Heart left ventricle (tissue), 13 donors: ENCODE data around the gene CBR1.

Experiments
- CTCF ChIP-seq, 12 donors: fragments of 200-600 bp; sonication (generic) in 4 of 12; IDR thresholded peaks; one replicate each; pipeline versions ENCODE4 v1.5.0 to v1.8.0; 2018 to 2022; ENCODE audit warnings: antibody characterized with exemption in 12 of 12, mild to moderate bottlenecking in 5 of 12
- POLR2A ChIP-seq, 2 donors: fragments of 450-650 bp; IDR thresholded peaks; one replicate each; pipeline ENCODE4 v1.6.1; 2017; ENCODE audit warnings: antibody characterized with exemption in 2 of 2, mild to moderate bottlenecking in 2 of 2, moderate library complexity in 2 of 2
- donor health status: ischemic (EF 13 %, LVEDD 7.1; RV severe dilation, severe dysfunction).
- donor health status: DM: no; HTN: yes; CAD: no.
- donor health status: DM: no; HTN: no; CAD: no.
- donor health status: ischemic (EF 25% LVEDD 6.9; RV normal size, moderate dysfunction).
- donor health status: ischemic (EF 25% LVEDD 5.7; RV mildly dilated, moderate dysfunction).
- donor health status: ischemic (EF 35%, LVEDD 5.7; RV mildly dilated, moderate dysfunction).
- donor health status: nonischemic (EF 11% LVEDD 7.7; RV severe dilation, severe dysfunction).
- donor health status: DM: yes; HTN: yes; CAD: no.
- donor health status: PGD.
- donor health status: ischemic (EF 29% LVEDD 5.4; RV normal size, mild dysfunction).
- donor health status: nonischemic (EF 23%, LVEDD 6.1; RV moderate dilation, normal function).

GRCh38 chr21:36063375-36064084 lies 6.3 kb upstream of the CBR1 start:
- no peak for TF ChIP-seq CTCF (IDR thresholded peaks at IDR 0.05)
- TF ChIP-seq POLR2A (IDR thresholded peaks at IDR 0.05), result no peak
